LNCaP clone FGC (cell line): Measurements from ENCODE around the gene KIR2DL3.
"Not testable (repeated sequence)": the region's sequence is repeated elsewhere in the genome, so short reads cannot be mapped to it uniquely, and the experiment has no call there.

ENCODE experiments used
- DNase-seq: peaks from one replicate; pipeline ENCODE4 v3.0.0-alpha.2; 2011; ENCODE audit warnings: low read depth
- H3K4me3 ChIP-seq: 2 replicates; pipeline ENCODE4 v1.5.1; 2011; ENCODE audit warnings: mild to moderate bottlenecking, low read depth, low read length, control low read depth

KIR2DL3 gene

DNA sequence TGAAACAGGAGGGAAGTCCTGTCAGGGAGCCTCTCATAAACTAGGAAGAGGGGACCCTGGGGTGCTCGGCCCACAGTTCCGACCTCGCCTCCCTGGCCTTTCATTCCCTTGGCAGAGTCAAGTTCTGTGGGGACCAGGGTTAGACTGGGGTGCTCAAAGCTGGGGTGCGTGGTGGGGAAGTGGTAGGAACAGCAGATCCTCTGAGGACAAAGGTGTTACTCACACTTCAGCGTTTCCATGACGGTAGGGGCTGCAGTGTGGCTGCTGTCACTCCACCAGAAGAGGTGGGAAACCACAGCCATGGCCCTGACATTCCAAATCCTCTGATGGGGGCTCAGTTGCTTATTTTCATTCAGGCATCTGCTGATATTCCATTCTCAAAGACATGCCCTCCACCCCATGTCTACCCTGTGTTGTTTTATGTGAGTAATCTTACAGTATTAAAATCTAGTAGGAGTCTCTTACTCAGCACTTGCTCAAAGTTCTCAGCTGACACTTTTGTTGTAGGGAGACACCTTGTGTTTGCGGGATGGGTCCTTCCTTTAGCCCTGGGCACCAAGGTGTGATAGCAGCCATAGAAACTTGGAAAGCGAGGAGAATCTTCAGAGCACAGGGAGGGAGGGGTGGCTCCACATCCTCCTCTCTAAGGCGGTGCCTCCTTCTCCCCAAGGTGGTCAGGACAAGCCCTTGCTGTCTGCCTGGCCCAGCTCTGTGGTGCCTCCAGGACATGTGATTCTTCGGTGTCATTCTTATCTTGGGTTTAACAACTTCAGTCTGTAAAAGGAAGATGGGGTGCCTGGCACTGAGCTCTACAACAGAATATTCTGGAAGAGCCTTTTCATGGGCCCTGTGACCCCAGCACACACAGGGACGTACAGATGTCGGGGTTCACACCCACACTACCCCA, 18.1 kb downstream of the KIR2DL3 start:
- not testable (repeated sequence) for H3K4me3 ChIP-seq, DNase-seq

DNA sequence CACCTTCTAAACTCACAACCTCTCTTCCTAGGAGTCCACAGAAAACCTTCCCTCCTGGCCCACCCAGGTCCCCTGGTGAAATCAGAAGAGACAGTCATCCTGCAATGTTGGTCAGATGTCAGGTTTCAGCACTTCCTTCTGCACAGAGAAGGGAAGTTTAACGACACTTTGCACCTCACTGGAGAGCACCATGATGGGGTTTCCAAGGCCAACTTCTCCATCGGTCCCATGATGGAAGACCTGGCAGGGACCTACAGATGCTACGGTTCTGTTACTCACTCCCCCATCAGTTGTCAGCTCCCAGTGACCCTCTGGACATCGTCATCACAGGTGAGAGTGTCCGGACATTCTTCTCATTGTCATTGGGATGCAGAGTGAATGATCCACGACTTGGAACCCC, 20.3 kb downstream of the KIR2DL3 start:
- H3K4me3 ChIP-seq, DNase-seq: not testable (repeated sequence)

DNA sequence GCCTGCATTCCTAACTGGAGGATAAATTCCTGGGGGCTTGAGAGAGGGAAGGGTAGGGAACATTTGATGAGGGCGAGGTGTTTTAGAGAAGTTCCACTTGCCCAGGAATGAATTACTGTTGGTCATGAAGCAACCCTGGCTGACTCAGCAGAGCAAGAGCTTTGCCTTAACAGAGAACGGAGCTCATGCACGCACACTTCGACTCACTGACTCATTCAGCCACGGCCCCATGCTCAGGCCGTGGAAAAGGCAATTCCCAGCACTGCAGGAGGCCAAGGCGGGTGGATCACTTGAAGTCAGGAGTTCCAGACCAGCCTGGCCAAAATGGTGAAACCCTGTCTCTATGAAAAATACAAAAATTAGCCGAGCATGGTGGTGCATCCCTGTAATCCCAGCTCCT, 25.9 kb downstream of the KIR2DL3 start:
- not testable (repeated sequence) for H3K4me3 ChIP-seq

DNA sequence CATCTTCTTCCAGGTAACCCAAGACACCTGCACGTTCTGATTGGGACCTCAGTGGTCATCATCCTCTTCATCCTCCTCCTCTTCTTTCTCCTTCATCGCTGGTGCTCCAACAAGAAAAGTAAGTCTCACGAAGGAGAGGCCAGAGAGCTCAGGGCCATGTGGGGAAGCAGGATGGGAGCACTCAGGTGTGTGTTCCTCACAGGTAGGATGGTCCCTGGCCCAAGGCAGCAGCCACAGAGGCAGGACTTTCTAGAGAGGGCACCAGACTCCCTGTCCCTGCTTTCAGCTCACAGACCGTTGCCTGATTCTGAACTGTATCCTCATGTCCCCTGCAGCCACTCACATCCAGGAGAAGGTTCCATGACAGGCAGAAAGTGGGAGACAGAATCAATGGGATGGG, 28.2 kb downstream of the KIR2DL3 start:
- H3K4me3 ChIP-seq, DNase-seq: not testable (repeated sequence)

More for the DNA sequence above, 25.9 kb downstream of the KIR2DL3 start:
- DNase-seq = not testable (repeated sequence)

DNA sequence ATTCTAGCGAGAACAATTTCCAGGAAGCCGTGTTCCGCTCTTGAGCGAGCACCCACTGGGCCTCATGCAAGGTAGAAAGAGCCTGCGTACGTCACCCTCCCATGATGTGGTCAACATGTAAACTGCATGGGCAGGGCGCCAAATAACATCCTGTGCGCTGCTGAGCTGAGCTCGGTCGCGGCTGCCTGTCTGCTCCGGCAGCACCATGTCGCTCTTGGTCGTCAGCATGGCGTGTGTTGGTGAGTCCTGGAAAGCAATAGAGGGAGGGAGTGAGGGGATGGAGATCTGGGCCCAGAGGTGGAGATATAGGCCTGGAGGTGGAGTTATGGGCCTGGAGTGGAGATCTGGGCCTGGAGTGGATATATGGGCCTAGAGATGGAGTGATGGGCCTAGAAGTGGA, 31.3 kb downstream of the KIR2DL3 start, which contains the start of gene KIR2DL1:
Gene KIR2DL1, plus strand, starts transcription at position 148 of the 400 bp plus-strand sequence. Its CDS starts 58 bp downstream, at position 206.
- not testable (repeated sequence) for DNase-seq, H3K4me3 ChIP-seq

DNA sequence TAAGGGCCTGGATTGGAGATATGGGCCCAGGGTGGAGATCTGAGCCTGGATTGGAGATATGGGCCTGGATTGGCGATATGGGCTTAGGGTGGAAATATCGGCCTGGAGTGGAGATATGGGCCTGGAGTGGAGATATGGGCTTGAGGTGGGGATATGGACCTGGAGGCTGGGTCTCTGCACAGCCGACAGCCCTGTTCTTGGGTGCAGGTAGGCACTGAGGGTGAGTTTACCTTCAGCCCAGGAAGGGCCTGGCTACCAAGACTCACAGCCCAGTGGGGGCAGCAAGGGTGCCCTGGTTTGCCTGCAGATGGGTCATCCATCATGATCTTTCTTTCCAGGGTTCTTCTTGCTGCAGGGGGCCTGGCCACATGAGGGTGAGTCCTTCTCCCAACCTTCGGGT, 32.2 kb downstream of the KIR2DL3 start:
- DNase-seq, H3K4me3 ChIP-seq: not testable (repeated sequence)

DNA sequence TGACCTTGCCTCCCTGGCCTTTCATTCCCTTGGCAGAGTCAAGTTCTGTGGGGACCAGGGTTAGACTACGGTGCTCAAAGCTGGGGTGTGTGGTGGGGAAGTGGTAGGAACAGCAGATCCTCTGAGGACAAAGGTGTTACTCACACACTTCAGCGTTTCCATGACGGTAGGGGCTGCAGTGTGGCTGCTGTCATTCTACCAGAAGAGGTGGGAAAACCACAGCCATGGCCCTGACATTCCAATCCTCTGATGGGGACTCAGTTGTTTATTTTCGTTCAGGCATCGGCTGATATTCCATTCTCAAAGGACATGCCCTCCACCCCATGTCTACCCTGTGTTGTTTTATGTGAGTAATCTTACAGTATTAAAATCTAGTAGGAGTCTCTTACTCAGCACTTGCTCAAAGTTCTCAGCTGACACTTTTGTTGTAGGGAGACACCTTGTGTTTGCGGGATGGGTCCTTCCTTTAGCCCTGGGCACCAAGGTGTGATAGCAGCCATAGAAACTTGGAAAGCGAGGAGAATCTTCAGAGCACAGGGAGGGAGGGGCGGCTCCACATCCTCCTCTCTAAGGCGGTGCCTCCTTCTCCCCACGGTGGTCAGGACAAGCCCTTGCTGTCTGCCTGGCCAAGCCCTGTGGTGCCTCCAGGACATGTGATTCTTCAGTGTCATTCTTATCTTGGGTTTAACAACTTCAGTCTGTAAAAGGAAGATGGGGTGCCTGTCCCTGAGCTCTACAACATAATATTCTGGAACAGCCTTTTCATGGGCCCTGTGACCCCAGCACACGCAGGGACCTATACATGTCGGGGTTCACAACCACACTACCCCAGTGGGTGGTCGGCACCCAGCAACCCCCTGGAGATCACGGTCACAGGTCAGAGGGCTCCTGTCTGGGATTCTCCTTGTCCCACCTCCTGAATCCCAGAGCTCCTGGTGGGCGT, 33.0 kb downstream of the KIR2DL3 start:
- not testable (repeated sequence) for DNase-seq, H3K4me3 ChIP-seq

DNA sequence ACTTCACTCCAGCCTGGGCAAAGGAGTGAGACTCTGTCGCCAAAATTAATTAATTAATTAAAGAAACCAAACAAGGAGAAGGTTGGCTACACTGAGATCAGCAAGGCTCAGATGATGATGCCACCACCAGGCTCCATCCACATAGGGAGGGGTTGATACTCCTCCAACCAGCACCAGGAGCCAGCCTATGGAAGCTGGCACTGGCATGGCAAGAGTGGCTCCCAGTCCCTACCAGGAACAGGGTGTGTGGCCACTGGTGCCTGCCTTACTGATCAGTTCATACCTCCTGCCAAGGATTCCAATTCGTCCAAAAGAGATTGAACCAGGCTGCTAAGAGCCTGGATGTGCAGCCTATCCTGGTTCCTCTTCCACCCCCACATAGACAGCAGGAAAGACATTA, 34.4 kb downstream of the KIR2DL3 start:
- DNase-seq, H3K4me3 ChIP-seq: not testable (repeated sequence)

DNA sequence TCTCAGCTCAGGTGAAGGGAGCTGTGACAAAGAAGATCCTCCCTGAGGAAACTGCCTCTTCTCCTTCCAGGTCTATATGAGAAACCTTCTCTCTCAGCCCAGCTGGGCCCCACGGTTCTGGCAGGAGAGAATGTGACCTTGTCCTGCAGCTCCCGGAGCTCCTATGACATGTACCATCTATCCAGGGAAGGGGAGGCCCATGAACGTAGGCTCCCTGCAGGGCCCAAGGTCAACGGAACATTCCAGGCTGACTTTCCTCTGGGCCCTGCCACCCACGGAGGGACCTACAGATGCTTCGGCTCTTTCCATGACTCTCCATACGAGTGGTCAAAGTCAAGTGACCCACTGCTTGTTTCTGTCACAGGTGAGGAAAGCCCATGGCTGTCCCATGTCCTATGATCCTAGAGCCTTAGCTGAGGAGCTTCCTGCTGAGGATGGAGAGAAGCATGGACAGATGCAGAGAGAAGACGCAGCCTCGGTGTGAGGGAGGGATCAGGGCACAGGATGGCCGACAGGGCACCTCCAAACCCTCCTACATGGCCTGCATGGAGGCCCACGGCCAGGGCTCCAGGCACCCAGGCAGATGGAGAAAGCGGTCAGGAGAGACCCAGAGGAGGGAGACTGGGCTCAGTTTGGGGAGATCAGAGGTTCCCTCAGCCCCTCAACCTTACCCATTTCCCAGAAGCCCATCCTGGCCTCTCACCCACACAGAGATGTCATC, 36.9 kb downstream of the KIR2DL3 start:
- not testable (repeated sequence) for H3K4me3 ChIP-seq, DNase-seq

DNA sequence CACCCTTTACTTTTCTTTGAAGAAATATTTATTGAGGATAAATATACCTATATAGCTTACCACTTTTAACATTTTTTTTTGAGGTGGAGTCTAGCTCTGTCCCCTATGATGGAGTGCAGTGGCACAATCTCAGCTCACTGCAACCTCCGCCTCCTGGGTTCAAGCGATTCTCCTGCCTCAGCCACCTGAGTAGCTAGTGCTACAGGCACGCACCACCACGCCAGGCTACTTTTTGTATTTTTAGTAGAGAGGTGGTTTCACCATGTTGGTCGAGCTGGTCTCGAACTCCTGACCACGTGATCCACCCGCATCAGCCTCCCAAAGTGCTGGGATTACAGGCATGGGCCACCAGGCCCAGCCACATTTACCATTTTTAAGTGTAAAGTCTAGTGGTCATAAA, 37.5 kb downstream of the KIR2DL3 start:
- H3K4me3 ChIP-seq, DNase-seq: not testable (repeated sequence)

DNA sequence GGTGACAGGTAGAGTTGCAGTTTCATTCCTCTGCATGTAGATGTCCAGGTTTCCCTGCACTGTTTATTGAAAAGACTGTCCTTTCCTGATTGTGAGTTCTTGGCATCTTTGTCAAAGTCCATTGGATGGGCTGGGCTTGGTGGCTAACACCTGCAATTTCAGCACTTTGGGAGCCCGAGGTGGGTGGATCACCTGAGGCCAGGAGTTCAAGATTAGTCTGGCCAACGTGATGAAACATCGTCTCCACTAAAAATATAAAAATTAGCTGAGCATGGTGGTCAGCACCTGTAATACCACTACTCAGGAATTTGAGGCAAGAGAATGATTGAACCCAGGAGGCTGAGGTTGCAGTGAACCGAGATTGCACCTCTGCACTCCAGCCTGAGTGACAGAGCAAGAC, 39.5 kb downstream of the KIR2DL3 start:
- H3K4me3 ChIP-seq, DNase-seq: not testable (repeated sequence)

DNA sequence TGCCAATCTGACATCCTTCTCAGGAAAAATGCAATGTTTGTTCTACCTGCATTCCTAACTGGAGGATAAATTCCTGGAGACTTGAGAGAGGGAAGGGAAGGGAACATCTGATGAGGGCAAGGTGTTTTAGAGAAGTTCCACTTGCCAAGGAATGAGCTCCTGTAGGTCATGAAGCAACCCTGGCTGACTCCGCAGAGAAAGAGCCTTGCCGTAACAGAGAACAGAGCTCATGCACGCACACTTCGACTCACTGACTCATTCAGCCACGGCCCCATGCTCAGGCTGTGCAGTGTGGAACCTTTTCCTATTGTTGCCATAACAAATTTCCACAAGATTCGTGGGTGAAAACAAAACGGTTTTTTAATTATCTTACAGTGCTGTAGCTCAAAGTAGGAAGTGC, 40.6 kb downstream of the KIR2DL3 start:
- H3K4me3 ChIP-seq, DNase-seq: not testable (repeated sequence)

DNA sequence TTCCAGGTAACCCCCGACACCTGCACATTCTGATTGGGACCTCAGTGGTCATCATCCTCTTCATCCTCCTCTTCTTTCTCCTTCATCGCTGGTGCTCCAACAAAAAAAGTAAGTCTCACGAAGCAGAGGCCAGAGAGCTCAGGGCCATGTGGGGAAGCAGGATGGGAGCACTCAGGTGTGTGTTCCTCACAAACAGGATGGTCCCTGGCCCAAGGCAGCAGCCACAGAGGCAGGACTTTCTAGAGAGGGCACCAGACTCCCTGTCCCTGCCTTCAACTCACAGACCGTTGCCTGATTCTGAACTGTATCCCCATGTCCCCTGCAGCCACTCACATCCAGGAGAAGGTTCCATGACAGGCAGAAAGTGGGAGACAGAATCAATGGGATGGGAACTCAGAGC, 44.6 kb downstream of the KIR2DL3 start:
- H3K4me3 ChIP-seq, DNase-seq: not testable (repeated sequence)

DNA sequence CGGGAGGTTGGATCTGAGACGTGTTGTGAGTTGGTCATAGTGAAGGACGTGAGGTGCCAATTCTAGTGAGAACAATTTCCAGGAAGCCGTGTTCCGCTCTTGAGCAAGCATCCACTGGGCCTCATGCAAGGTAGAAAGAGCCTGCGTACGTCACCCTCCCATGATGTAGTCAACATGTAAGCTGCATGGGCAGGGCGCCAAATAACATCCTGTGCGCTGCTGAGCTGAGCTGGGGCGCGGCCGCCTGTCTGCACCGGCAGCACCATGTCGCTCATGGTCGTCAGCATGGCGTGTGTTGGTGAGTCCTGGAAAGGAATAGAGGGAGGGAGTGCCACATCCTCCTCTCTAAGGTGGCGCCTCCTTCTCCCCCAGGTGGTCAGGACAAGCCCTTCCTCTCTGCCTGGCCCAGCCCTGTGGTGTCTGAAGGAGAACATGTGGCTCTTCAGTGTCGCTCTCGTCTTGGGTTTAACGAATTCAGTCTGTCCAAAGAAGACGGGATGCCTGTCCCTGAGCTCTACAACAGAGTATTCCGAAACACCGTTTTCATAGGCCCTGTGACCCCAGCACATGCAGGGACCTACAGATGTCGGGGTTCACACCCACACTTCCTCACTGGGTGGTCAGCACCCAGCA, 47.9 kb downstream of the KIR2DL3 start:
- not testable (repeated sequence) for DNase-seq, H3K4me3 ChIP-seq

DNA sequence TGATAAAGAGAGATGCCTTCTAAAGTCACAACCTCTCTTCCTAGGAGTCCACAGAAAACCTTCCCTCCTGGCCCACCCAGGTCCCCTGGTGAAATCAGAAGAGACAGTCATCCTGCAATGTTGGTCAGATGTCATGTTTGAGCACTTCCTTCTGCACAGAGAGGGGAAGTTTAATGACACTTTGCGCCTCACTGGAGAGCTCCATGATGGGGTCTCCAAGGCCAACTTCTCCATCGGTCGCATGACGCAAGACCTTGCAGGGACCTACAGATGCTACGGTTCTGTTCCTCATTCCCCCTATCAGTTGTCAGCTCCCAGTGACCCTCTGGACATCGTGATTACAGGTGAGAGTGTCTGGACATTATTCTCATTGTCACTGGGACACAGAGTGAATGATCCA, 49.8 kb downstream of the KIR2DL3 start:
- not testable (repeated sequence) for H3K4me3 ChIP-seq, DNase-seq
